Measurements from ENCODE around the gene EFNA4. TPM values are rescaled to one million over a fixed set of nuclear protein-coding genes. Genes with fewer than 3 reads are reported as not detected.

EFNA4 gene
- total RNA-seq, 1 experiment from 2014 or later = 17.0 TPM

GRCh38 chr1:155043301-155043702 lies 20.2 kb upstream of the EFNA4 start:
- CTCF ChIA-PET = interaction anchor here (1.0 kb wide), 1 partner anchor 26 kb away, joined by 6 read pairs; no protein-coding TSS in a partner anchor
- no peaks in the 10 kb centered on the region for H3K4me1 ChIP-seq (ENCODE audit: insufficient read depth, low read length, poor library complexity, severe bottlenecking)
- no peak overlapping the region for H3K4me3 ChIP-seq (ENCODE audit: low read depth, low read length, poor library complexity, severe bottlenecking)
- no peak for TF ChIP-seq EZH2 (IDR thresholded peaks at IDR 0.05; ENCODE audit: borderline replicate concordance, low read depth, low read length, poor library complexity, severe bottlenecking)
- TF ChIP-seq, protein P1, sequence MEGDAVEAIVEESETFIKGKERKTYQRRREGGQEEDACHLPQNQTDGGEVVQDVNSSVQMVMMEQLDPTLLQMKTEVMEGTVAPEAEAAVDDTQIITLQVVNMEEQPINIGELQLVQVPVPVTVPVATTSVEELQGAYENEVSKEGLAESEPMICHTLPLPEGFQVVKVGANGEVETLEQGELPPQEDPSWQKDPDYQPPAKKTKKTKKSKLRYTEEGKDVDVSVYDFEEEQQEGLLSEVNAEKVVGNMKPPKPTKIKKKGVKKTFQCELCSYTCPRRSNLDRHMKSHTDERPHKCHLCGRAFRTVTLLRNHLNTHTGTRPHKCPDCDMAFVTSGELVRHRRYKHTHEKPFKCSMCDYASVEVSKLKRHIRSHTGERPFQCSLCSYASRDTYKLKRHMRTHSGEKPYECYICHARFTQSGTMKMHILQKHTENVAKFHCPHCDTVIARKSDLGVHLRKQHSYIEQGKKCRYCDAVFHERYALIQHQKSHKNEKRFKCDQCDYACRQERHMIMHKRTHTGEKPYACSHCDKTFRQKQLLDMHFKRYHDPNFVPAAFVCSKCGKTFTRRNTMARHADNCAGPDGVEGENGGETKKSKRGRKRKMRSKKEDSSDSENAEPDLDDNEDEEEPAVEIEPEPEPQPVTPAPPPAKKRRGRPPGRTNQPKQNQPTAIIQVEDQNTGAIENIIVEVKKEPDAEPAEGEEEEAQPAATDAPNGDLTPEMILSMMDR (conservative IDR thresholded peaks at IDR 0.05; ENCODE audit: low read depth, low read length) = no peak
- POLR2A ChIA-PET (ENCODE audit: low non-redundant PET) = interaction anchor here (0.7 kb wide), 1 partner anchor 720 kb away, joined by 3 read pairs; no protein-coding TSS in a partner anchor
- no peak overlapping the region for H3K27ac ChIP-seq (ENCODE audit: low read depth, low read length, poor library complexity, severe bottlenecking)
- intact Hi-C loops (cut with micrococcal nuclease; ENCODE audit: unreplicated experiment) = no loop called here
- H3K27me3 ChIP-seq (replicated peaks; ENCODE audit: insufficient read depth, low read depth, low read length, poor library complexity) = no peaks in the 10 kb centered on the region
- no peaks in the 10 kb centered on the region for H3K36me3 ChIP-seq (ENCODE audit: insufficient read depth, low read length, poor library complexity, severe bottlenecking)
- no peaks in the 10 kb centered on the region for H3K9me3 ChIP-seq (ENCODE audit: low read depth, low read length, poor library complexity, severe bottlenecking)
- no peak for DNase-seq (ENCODE audit: low spot score)
- BruUV-seq (replicated peaks) = no TSS peak

- Histone ChIP-seq H3K4me3 (ENCODE audit: low read depth, low read length, poor library complexity, severe bottlenecking) (no peak overlapping the region), H3K9me3 (ENCODE audit: low read depth, low read length, poor library complexity, severe bottlenecking) (no peaks in the 10 kb centered on the region), H3K36me3 (ENCODE audit: insufficient read depth, low read length, poor library complexity, severe bottlenecking) (no peaks in the 10 kb centered on the region), H3K27me3 (replicated peaks; ENCODE audit: insufficient read depth, low read depth, low read length, poor library complexity) (no peaks in the 10 kb centered on the region), H3K4me1 (ENCODE audit: insufficient read depth, low read length, poor library complexity, severe bottlenecking) (no peaks in the 10 kb centered on the region), H3K27ac (ENCODE audit: low read depth, low read length, poor library complexity, severe bottlenecking) (no peak overlapping the region)
- DNase-seq (ENCODE audit: low spot score) = no peak
- intact Hi-C loops (cut with micrococcal nuclease; ENCODE audit: unreplicated experiment) = no loop called here
- TF ChIP-seq, protein P1 (conservative IDR thresholded peaks at IDR 0.05; ENCODE audit: low read depth, low read length) = no peak
- POLR2A ChIA-PET (ENCODE audit: low non-redundant PET) = no interaction called here
- no TSS peak for BruUV-seq (replicated peaks)
- CTCF ChIA-PET = interaction anchor here (0.6 to 1.0 kb wide), 3 partner anchors 26 to 74 kb away, joined by 3 to 6 read pairs (median 3); no protein-coding TSS in a partner anchor
These were observed 19.7 kb upstream of the EFNA4 start for GRCh38 chr1:155043793-155044192.

GRCh38 chr1:155044365-155044764 lies 19.2 kb upstream of the EFNA4 start:
- H3K9me3 ChIP-seq (ENCODE audit: low read depth, low read length, poor library complexity, severe bottlenecking) = no peaks in the 10 kb centered on the region
- BruUV-seq (replicated peaks) = no TSS peak
- TF ChIP-seq EZH2 (IDR thresholded peaks at IDR 0.05; ENCODE audit: borderline replicate concordance, low read depth, low read length, poor library complexity, severe bottlenecking) = no peak
- TF ChIP-seq, protein P1 (conservative IDR thresholded peaks at IDR 0.05; ENCODE audit: low read depth, low read length) = no peak
- no peaks in the 10 kb centered on the region for H3K36me3 ChIP-seq (ENCODE audit: insufficient read depth, low read length, poor library complexity, severe bottlenecking)
- H3K4me1 ChIP-seq (ENCODE audit: insufficient read depth, low read length, poor library complexity, severe bottlenecking) = no peaks in the 10 kb centered on the region
- H3K4me3 ChIP-seq (ENCODE audit: low read depth, low read length, poor library complexity, severe bottlenecking) = no peak overlapping the region
- no peak for DNase-seq (ENCODE audit: low spot score)
- H3K27ac ChIP-seq (ENCODE audit: low read depth, low read length, poor library complexity, severe bottlenecking) = no peak overlapping the region
- ChIA-PET CTCF (interaction anchor here (0.6 to 1.3 kb wide), 4 partner anchors 27 to 74 kb away, joined by 3 to 6 read pairs (median 3); no protein-coding TSS in a partner anchor), POLR2A (ENCODE audit: low non-redundant PET) (no interaction called here)
- no peaks in the 10 kb centered on the region for H3K27me3 ChIP-seq (replicated peaks; ENCODE audit: insufficient read depth, low read depth, low read length, poor library complexity)
- intact Hi-C loops (cut with micrococcal nuclease; ENCODE audit: unreplicated experiment) = no loop called here
